ENCODE results near the gene ACSS1.

The ACSS1 gene

DNA sequence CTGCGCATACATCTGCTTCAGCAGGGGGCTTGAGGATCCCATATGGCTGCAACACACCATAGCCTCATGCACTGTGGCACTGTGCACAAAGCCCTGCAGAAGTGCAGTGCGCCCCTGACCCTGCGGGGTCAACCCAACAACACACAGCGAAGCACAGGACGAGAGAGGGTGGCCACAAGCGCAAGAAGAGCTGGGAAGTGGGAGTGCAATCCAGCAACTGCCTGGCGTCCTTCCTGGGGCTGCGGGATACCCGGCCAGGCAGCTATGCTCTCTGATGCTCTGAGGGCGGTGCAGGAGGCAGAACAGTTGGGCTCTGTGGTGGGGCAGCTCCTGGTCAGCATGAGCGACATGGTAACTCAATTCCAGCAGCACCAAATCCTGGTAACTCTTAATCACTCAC is 5.6 kb upstream of the ACSS1 start:
- ChIA-PET CTCF (interaction anchor here (4.8 kb wide), 1 partner anchor 69 kb away, joined by 33 read pairs; the partner anchor contains the start of gene APMAP), POLR2A (interaction anchor here (0.9 kb wide), 1 partner anchor 70 kb away, joined by 3 read pairs; no protein-coding TSS in a partner anchor)
- DNase-seq (ENCODE audit: extremely low spot score), result no peak
- TF ChIP-seq ARNT (IDR thresholded peaks at IDR 0.05) (no peak), NFRKB (IDR thresholded peaks at IDR 0.05) (no peak)

DNA sequence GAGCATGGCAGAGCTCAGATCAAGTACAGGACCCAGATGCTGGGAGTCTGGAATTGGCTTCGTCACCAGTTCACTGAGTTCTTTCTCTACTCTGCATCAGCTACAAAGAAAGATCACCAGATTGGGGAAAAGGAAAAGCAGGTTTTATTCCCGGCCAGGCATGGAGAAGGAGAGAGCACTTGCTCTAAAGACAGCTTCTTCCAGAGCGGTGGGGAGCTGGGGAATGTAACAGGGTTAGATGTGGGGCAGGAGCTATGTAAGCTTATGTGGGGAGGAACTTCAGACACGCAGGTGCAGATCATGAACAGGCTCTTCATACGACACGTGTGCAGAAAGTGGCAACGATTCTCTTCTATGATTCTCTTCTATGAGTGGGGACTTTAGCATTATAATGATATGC is 4.9 kb upstream of the ACSS1 start:
- ChIA-PET CTCF (interaction anchor here (4.8 kb wide), 1 partner anchor 68 kb away, joined by 33 read pairs; the partner anchor contains the start of gene APMAP), POLR2A (interaction anchor here (0.9 kb wide), 1 partner anchor 69 kb away, joined by 3 read pairs; no protein-coding TSS in a partner anchor)
- no peak for DNase-seq (ENCODE audit: extremely low spot score)
- TF ChIP-seq SP1 (IDR thresholded peaks at IDR 0.05) (no peak), CTBP1 (IDR thresholded peaks at IDR 0.05; ENCODE audit: borderline replicate concordance) (no peak), SUZ12 (IDR thresholded peaks at IDR 0.05) (no peak), ZNF384 (IDR thresholded peaks at IDR 0.05) (no peak), LEF1 (IDR thresholded peaks at IDR 0.05; ENCODE audit: borderline replicate concordance) (no peak), FOXM1 (IDR thresholded peaks at IDR 0.05; ENCODE audit: borderline replicate concordance) (no peak), ELF4 (IDR thresholded peaks at IDR 0.05) (no peak), FOXK2 (IDR thresholded peaks at IDR 0.05) (no peak), L3MBTL2 (conservative IDR thresholded peaks at IDR 0.05) (no peak), HDGF (IDR thresholded peaks at IDR 0.05; ENCODE audit: borderline replicate concordance) (no peak), TARDBP (IDR thresholded peaks at IDR 0.05) (no peak), FOXA1 (IDR thresholded peaks at IDR 0.05) (no peak), NFRKB (IDR thresholded peaks at IDR 0.05) (no peak), ARNT (IDR thresholded peaks at IDR 0.05) (no peak), BHLHE40 (IDR thresholded peaks at IDR 0.05; ENCODE audit: borderline replicate concordance) (no peak)
- TF ChIP-seq, protein P1, sequence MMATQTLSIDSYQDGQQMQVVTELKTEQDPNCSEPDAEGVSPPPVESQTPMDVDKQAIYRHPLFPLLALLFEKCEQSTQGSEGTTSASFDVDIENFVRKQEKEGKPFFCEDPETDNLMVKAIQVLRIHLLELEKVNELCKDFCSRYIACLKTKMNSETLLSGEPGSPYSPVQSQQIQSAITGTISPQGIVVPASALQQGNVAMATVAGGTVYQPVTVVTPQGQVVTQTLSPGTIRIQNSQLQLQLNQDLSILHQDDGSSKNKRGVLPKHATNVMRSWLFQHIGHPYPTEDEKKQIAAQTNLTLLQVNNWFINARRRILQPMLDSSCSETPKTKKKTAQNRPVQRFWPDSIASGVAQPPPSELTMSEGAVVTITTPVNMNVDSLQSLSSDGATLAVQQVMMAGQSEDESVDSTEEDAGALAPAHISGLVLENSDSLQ (IDR thresholded peaks at IDR 0.05), result no peak

DNA sequence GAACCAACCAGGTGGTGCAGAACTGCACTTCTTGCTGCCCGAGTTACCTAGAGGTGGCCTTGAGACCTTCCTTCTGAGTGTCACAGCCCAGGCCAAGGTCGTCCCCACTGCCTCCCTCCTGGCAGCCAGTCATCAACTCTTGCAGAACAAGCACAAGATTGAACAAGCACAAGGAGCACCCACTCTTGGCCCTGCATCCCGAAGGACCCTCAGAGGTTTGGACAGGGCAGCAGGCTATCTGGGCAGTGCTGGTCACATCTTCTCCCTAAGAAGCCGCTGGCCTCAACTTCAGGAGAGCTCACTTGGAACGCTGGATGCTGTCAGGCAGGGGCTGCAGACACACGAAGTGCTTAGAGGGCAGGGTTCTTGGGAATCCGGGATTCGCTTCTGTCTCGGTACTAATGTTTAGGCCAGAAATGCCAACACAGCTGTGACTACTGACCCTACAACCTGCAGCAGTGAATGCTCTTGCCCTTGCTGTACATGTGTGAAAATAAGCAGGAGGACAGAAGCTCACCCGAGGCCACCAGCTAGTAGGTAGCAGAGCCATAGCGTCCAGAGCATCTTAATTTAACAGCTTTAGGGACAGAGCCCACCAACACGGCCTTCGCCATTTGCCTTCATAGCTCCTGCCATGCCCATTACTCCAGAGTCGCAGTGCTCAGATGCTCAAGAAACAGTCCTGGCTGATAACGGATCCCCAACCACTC is 4.0 kb upstream of the ACSS1 start:
- TF ChIP-seq LEF1 (IDR thresholded peaks at IDR 0.05; ENCODE audit: borderline replicate concordance), result no peak
- ChIA-PET POLR2A (no interaction called here), CTCF (interaction anchor here (4.8 kb wide), 1 partner anchor 67 kb away, joined by 33 read pairs; the partner anchor contains the start of gene APMAP)
- no peak for DNase-seq (ENCODE audit: extremely low spot score)

DNA sequence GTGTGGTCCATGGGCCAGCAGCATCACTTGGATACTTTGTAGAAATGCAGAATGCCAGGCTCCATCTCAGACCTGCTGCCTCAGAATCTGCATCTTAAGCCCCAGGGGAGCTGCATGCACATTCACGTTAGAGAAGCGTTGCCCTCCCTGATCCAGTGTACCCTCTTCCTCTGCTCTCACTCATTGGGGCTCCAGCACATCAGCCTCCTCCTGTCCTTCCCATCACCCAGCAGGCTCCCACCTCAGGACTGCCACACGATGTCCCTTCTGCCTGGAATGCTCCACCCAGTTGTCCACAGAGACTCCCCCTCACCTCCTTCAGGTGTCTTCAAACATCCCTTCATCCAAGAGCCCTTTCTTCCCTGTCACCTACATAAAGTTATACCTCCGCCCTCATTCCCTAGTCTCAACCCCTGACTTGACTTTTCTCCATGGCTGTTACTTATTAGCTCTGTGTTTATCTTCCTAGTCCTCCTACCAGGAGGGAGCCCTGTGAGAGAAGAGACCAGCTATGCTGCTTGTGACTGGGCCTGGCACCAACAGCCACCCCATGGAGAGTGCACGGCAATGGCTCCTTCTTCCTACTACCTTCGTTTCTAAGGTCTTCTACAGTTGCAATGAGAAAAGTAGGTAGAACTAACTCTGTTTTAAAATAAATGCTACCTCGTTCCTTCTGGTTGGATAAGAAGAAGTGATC is 3.3 kb upstream of the ACSS1 start:
- ChIA-PET POLR2A (no interaction called here), CTCF (no interaction called here)
- no peak for DNase-seq (ENCODE audit: extremely low spot score)

DNA sequence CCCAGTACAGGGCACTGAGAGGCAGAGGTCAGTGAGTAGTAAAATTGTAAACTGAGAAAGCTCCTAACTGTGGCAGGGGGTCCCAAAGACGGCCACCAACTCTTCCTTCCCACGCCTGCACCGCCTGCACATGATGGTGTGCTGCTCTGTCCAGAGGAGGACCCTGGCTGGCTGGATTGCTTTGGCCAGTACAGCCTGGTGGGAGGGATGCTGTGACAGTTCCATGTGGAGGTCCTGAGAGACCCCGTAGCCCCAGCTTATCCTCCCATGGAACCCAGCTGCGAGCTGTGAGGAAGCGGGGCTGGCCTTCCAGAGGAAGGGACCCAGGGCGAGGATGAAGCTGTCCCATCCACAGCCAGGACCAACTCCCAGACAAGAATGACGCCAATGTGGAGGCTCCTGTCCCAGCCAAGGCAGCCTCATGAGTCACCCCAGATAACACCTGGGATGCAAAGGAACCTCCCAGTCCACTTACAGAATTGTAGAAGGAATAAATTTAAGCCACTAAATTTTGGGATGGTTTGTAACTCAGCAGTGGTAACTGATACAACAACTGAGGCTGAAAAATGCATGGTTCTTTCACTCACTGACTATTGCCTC is 2.0 kb upstream of the ACSS1 start:
- ChIA-PET CTCF (interaction anchor here (0.9 kb wide), 1 partner anchor 66 kb away, joined by 7 read pairs; no protein-coding TSS in a partner anchor), POLR2A (interaction anchor here (1.0 to 1.1 kb wide), 2 partner anchors 66 to 136 kb away, joined by 3 read pairs; partner anchors contain the start of gene ENTPD6)
- DNase-seq (ENCODE audit: extremely low spot score), result no peak
- no peak for TF ChIP-seq BHLHE40 (IDR thresholded peaks at IDR 0.05; ENCODE audit: borderline replicate concordance)
- no peak for TF ChIP-seq NFRKB (IDR thresholded peaks at IDR 0.05)
- no peak for TF ChIP-seq SP1 (IDR thresholded peaks at IDR 0.05)
- no peak for TF ChIP-seq LEF1 (IDR thresholded peaks at IDR 0.05; ENCODE audit: borderline replicate concordance)
- no peak for TF ChIP-seq L3MBTL2 (conservative IDR thresholded peaks at IDR 0.05)
- no peak for TF ChIP-seq FOXA1 (IDR thresholded peaks at IDR 0.05)
- TF ChIP-seq CTBP1 (IDR thresholded peaks at IDR 0.05; ENCODE audit: borderline replicate concordance), result no peak
- TF ChIP-seq ELF4 (IDR thresholded peaks at IDR 0.05), result no peak
- TF ChIP-seq SUZ12 (IDR thresholded peaks at IDR 0.05), result no peak
- TF ChIP-seq FOXK2 (IDR thresholded peaks at IDR 0.05), result no peak

More for the DNA sequence above, 3.3 kb upstream of the ACSS1 start:
- TF ChIP-seq ARNT (IDR thresholded peaks at IDR 0.05) (no peak), L3MBTL2 (conservative IDR thresholded peaks at IDR 0.05) (no peak), ZNF384 (IDR thresholded peaks at IDR 0.05) (no peak), TARDBP (IDR thresholded peaks at IDR 0.05) (no peak), FOXM1 (IDR thresholded peaks at IDR 0.05; ENCODE audit: borderline replicate concordance) (no peak), FOXA1 (IDR thresholded peaks at IDR 0.05) (no peak), CTBP1 (IDR thresholded peaks at IDR 0.05; ENCODE audit: borderline replicate concordance) (no peak), HDGF (IDR thresholded peaks at IDR 0.05; ENCODE audit: borderline replicate concordance) (no peak), ELF4 (IDR thresholded peaks at IDR 0.05) (no peak), SUZ12 (IDR thresholded peaks at IDR 0.05) (no peak), FOXK2 (IDR thresholded peaks at IDR 0.05) (no peak), BHLHE40 (IDR thresholded peaks at IDR 0.05; ENCODE audit: borderline replicate concordance) (no peak), SP1 (IDR thresholded peaks at IDR 0.05) (no peak), NFRKB (IDR thresholded peaks at IDR 0.05) (no peak), LEF1 (IDR thresholded peaks at IDR 0.05; ENCODE audit: borderline replicate concordance) (no peak)
- TF ChIP-seq, protein P1 (IDR thresholded peaks at IDR 0.05), result no peak

Data from HEK293T (cell line).